SK-N-SH (cell line): ENCODE measurements around the gene SYNE1. TPM values are rescaled to one million over a fixed set of nuclear protein-coding genes. Genes with fewer than 3 reads are reported as not detected.

Experiments
- CTCF ChIA-PET: fragments of 300-600, 350-600 bp; formaldehyde crosslinking; extraction: SDS; loops from one replicate; lab custom pipeline; 2021; lab: Yijun Ruan, JAX
- POLR2A ChIA-PET: fragments of 350-600 bp; sonication (Branson Sonifier 250); formaldehyde crosslinking; extraction: SDS; loops from one replicate; lab custom pipeline; 2020; ENCODE audit warnings: antibody characterized with exemption, inconsistent platforms; lab: Yijun Ruan, JAX
- DNase-seq: peaks from one replicate; pipeline ENCODE4 v3.0.0; 2012
- H2AFZ ChIP-seq: fragments of 200-600 bp; sonication (generic); 2 replicates; pipeline ENCODE4 v1.8.1; 2016; ENCODE audit warnings: antibody characterized with exemption, mild to moderate bottlenecking, low read depth
- H3F3A ChIP-seq: fragments of 200-600 bp; sonication (generic); replicated peaks from 2 replicates; pipeline ENCODE3; 2016; ENCODE audit warnings: antibody characterized with exemption, mild to moderate bottlenecking; ENCODE audit not compliant: insufficient read depth
- H3K27ac ChIP-seq, 2 experiments: fragments of 200-500 bp in 1 of 2; fragments of 200-600 bp in 1 of 2; sonication (Bioruptor generic) in 1 of 2; sonication (generic), shearing (Covaris generic) in 1 of 2; 2 replicates each; pipeline versions ENCODE4 v1.5.1 to v1.6.1; 2014 to 2016; ENCODE audit warnings: low read depth in 2 of 2, inconsistent platforms in 1 of 2, low read length in 1 of 2, mild to moderate bottlenecking in 1 of 2, mixed read lengths in 1 of 2
- H3K27me3 ChIP-seq: fragments of 200-600 bp; sonication (generic), shearing (Covaris generic); 2 replicates; pipeline ENCODE4 v1.6.1; 2016; ENCODE audit warnings: mixed run types; ENCODE audit not compliant: insufficient read depth
- H3K36me3 ChIP-seq, 2 experiments: fragments of 200-500 bp in 1 of 2; fragments of 200-600 bp in 1 of 2; sonication (Bioruptor generic) in 1 of 2; sonication (generic) in 1 of 2; replicated peaks in 1 of 2; 2 replicates each; pipeline versions ENCODE3 to v1.5.1; 2014 to 2016; ENCODE audit warnings: low read length in 1 of 2, mild to moderate bottlenecking in 1 of 2; ENCODE audit not compliant: insufficient read depth in 2 of 2, control insufficient read depth in 1 of 2
- H3K4me1 ChIP-seq, 2 experiments: fragments of 200-500 bp in 1 of 2; fragments of 200-600 bp in 1 of 2; sonication (Bioruptor generic) in 1 of 2; sonication (generic), shearing (Covaris generic) in 1 of 2; 2 replicates each; pipeline versions ENCODE4 v1.5.1 to v1.6.1; 2014 to 2016; ENCODE audit warnings: low read depth in 1 of 2, low read length in 1 of 2, mixed run types in 1 of 2; ENCODE audit not compliant: insufficient read depth in 2 of 2, control insufficient read depth in 1 of 2
- H3K4me2 ChIP-seq: fragments of 200-600 bp; sonication (generic), shearing (Covaris generic); 2 replicates; pipeline ENCODE4 v1.6.1; 2017; ENCODE audit warnings: mixed run types
- H3K4me3 ChIP-seq, 2 experiments: fragments of 200-500 bp in 1 of 2; fragments of 200-600 bp in 1 of 2; sonication (Bioruptor generic) in 1 of 2; sonication (generic), shearing (Covaris generic) in 1 of 2; 2 replicates each; pipeline versions ENCODE4 v1.5.1 to v1.8.1; 2014 to 2016; ENCODE audit warnings: low read depth in 2 of 2, inconsistent platforms in 1 of 2, low read length in 1 of 2, mild to moderate bottlenecking in 1 of 2, mixed read lengths in 1 of 2, moderate library complexity in 1 of 2
- H3K79me2 ChIP-seq: fragments of 200-600 bp; sonication (generic); 2 replicates; pipeline ENCODE4 v1.8.1; 2017; ENCODE audit warnings: mild to moderate bottlenecking; ENCODE audit not compliant: insufficient read depth
- H3K9ac ChIP-seq: fragments of 200-600 bp; sonication (generic); 2 replicates; pipeline ENCODE4 v1.6.1; 2017; ENCODE audit warnings: mixed run types
- H3K9me2 ChIP-seq: fragments of 200-600 bp; sonication (generic); 2 replicates; pipeline ENCODE4 v1.6.1; 2017; ENCODE audit warnings: mixed run types
- H3K9me3 ChIP-seq: fragments of 200-600 bp; sonication (generic); 2 replicates; pipeline ENCODE4 v1.6.1; 2017; ENCODE audit warnings: mixed run types, mild to moderate bottlenecking, moderate library complexity
- H4K20me1 ChIP-seq: fragments of 200-600 bp; sonication (generic); 2 replicates; pipeline ENCODE4 v1.6.1; 2017; ENCODE audit warnings: mild to moderate bottlenecking, mixed run types; ENCODE audit not compliant: insufficient read depth
- ELF1 ChIP-seq: IDR thresholded peaks from 2 replicates; pipeline ENCODE4 v1.4.0; 2012
- EZH2phosphoT487 ChIP-seq: fragments of 200-600 bp; sonication (generic); IDR thresholded peaks from 2 replicates; pipeline ENCODE4 v1.6.1; 2017; ENCODE audit warnings: low read depth, mixed run types, mild to moderate bottlenecking, antibody characterized with exemption, moderate library complexity, borderline replicate concordance
- IRF3 ChIP-seq: fragments of 150-350 bp; IDR thresholded peaks from 2 replicates; pipeline ENCODE4 v1.6.1; 2016; ENCODE audit warnings: mild to moderate bottlenecking, low read depth, low read length
- MEF2A ChIP-seq: IDR thresholded peaks from 2 replicates; pipeline ENCODE4 v1.4.0; 2012; ENCODE audit warnings: low read depth, borderline replicate concordance
- NFIC ChIP-seq: IDR thresholded peaks from 2 replicates; pipeline ENCODE4 v1.4.0; 2012; ENCODE audit warnings: borderline replicate concordance
- SIN3A ChIP-seq: IDR thresholded peaks from 2 replicates; pipeline ENCODE4 v1.6.1; 2012; ENCODE audit warnings: low read depth, mild to moderate bottlenecking, low read length, moderate library complexity, borderline replicate concordance
- TCF12 ChIP-seq: IDR thresholded peaks from 2 replicates; pipeline ENCODE4 v1.4.0; 2012
- WGBS: methylation state at CpG from one replicate; pipeline ENCODE4 v1.1.6; 2017; ENCODE audit warnings: low lambda C conversion rate; 5-methylcytosine and 5-hydroxymethylcytosine counted together
- polyA plus RNA-seq, 3 experiments: library from polyadenylated mRNA; depleted of rRNA; stranded (reverse); fragments of >200 nt; gene quantifications; 2 replicates each; pipeline ENCODE4 v1.2.3, GENCODE V29; 2012
- TF ChIP-seq, protein P1 (sequence below): fragments of 150-350 bp; IDR thresholded peaks from 2 replicates; pipeline ENCODE4 v1.6.1; 2017; ENCODE audit warnings: antibody characterized with exemption, low read length, low read depth, borderline replicate concordance
- TF ChIP-seq, protein P2 (sequence below): IDR thresholded peaks from 2 replicates; pipeline ENCODE4 v1.4.0; 2012; ENCODE audit warnings: low read depth, borderline replicate concordance
- TF ChIP-seq, protein P3 (sequence below): IDR thresholded peaks from 2 replicates; pipeline ENCODE4; 2012

SYNE1 gene
- polyA plus RNA-seq, 1 of the 3 experiments (the other 2 are of a cell fraction) = 31.1 TPM

DNA sequence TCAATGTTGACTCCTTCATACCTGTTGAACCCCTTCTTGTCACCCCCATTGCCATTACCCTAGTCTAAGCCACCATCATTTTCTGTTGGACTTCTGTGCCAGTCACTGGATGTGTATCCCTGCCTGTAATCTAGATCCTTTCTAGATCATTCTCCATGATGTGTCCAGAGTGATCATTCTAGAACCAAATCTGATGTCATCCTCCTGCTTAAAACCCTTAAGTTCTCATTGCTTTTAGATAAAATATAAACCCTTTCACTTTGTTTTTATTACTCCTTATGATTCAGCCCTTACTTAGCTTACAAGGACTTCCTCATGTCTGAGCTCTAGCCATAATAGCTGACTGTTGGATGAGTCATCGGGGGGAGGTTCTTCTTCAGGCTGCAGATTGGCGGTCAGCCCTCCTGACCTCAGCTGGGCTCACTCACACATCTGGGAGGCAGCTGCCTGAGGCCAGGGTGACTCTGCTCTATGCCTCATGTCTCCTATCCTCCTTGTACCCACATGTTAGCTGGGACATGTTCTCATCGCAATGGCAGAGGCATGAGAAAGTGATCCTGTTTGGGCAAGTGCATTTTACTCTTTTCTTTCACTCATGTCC is 542.1 kb downstream of the SYNE1 start (continued):
- TF ChIP-seq, protein P1, sequence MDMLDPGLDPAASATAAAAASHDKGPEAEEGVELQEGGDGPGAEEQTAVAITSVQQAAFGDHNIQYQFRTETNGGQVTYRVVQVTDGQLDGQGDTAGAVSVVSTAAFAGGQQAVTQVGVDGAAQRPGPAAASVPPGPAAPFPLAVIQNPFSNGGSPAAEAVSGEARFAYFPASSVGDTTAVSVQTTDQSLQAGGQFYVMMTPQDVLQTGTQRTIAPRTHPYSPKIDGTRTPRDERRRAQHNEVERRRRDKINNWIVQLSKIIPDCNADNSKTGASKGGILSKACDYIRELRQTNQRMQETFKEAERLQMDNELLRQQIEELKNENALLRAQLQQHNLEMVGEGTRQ = peak; percentile 30; the same call in 1 of the 2 replicates
- TF ChIP-seq IRF3 (no peak), TCF12 (peak; percentile 94), SIN3A (no peak), NFIC (peak; percentile 65)
- TF ChIP-seq, protein P2, sequence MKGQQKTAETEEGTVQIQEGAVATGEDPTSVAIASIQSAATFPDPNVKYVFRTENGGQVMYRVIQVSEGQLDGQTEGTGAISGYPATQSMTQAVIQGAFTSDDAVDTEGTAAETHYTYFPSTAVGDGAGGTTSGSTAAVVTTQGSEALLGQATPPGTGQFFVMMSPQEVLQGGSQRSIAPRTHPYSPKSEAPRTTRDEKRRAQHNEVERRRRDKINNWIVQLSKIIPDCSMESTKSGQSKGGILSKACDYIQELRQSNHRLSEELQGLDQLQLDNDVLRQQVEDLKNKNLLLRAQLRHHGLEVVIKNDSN = peak; percentile 58
- TF ChIP-seq, all 33 proteins: peak for 11

DNA sequence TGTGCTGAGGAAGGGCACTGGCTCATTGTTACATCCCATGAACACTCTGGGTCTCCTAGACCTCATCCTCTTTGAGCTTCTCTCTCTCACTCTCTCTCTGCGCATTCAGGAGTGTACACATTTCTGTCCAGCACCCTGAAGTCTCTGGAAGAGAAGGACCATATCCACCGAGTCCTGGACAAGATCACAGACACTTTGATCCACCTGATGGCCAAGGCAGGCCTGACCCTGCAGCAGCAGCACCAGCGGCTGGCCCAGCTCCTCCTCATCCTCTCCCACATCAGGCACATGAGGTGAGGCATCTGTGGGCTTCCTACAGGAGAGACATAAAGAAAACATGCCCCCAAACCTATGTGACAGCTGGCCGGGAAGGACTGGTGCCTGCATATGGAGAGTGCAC is 542.9 kb downstream of the SYNE1 start:
- ChIA-PET CTCF (no interaction called here), POLR2A (no interaction called here)
- H3K4me3 ChIP-seq = no peak overlapping the region
- H2AFZ ChIP-seq = no peak overlapping the region
- peaks cover 6 to 13% of the 10 kb centered on the region in 2 experiments; a peak in 3 of 4 replicates for H3K4me1 ChIP-seq
- H3K36me3 ChIP-seq = no peaks in the 10 kb centered on the region
- no peaks in the 10 kb centered on the region for H3K9me2 ChIP-seq
- H3K9ac ChIP-seq = no peak overlapping the region
- H3F3A ChIP-seq = peaks cover 36% of the 10 kb centered on the region
- no peak overlapping the region; a peak in 1 of 4 replicates for H3K27ac ChIP-seq
- WGBS = 97% methylated on average over 4 of the region's 4 CpGs
- TF ChIP-seq MEF2A (no peak), EZH2phosphoT487 (no peak), ELF1 (no peak), IRF3 (no peak)
- TF ChIP-seq, protein P3, sequence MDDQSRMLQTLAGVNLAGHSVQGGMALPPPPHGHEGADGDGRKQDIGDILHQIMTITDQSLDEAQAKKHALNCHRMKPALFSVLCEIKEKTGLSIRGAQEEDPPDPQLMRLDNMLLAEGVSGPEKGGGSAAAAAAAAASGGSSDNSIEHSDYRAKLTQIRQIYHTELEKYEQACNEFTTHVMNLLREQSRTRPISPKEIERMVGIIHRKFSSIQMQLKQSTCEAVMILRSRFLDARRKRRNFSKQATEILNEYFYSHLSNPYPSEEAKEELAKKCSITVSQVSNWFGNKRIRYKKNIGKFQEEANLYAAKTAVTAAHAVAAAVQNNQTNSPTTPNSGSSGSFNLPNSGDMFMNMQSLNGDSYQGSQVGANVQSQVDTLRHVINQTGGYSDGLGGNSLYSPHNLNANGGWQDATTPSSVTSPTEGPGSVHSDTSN = no peak
- TF ChIP-seq, protein P2 = no peak
- H4K20me1 ChIP-seq = no peaks in the 10 kb centered on the region
- H3K4me2 ChIP-seq = no peak overlapping the region
- H3K79me2 ChIP-seq = no peaks in the 10 kb centered on the region
- H3K27me3 ChIP-seq = no peaks in the 10 kb centered on the region
- no peak for DNase-seq
- H3K9me3 ChIP-seq = no peaks in the 10 kb centered on the region
